GM04503 (cell line): ENCODE results near the gene BRPF1.
A peak's percentile ranks its signal among the peaks of the same experiment; 100 is the strongest.

ENCODE experiments used
- DNase-seq: peaks from one replicate; pipeline ENCODE4 v3.0.0-alpha.2; 2012; ENCODE audit warnings: low read depth

The BRPF1 gene, protein sequence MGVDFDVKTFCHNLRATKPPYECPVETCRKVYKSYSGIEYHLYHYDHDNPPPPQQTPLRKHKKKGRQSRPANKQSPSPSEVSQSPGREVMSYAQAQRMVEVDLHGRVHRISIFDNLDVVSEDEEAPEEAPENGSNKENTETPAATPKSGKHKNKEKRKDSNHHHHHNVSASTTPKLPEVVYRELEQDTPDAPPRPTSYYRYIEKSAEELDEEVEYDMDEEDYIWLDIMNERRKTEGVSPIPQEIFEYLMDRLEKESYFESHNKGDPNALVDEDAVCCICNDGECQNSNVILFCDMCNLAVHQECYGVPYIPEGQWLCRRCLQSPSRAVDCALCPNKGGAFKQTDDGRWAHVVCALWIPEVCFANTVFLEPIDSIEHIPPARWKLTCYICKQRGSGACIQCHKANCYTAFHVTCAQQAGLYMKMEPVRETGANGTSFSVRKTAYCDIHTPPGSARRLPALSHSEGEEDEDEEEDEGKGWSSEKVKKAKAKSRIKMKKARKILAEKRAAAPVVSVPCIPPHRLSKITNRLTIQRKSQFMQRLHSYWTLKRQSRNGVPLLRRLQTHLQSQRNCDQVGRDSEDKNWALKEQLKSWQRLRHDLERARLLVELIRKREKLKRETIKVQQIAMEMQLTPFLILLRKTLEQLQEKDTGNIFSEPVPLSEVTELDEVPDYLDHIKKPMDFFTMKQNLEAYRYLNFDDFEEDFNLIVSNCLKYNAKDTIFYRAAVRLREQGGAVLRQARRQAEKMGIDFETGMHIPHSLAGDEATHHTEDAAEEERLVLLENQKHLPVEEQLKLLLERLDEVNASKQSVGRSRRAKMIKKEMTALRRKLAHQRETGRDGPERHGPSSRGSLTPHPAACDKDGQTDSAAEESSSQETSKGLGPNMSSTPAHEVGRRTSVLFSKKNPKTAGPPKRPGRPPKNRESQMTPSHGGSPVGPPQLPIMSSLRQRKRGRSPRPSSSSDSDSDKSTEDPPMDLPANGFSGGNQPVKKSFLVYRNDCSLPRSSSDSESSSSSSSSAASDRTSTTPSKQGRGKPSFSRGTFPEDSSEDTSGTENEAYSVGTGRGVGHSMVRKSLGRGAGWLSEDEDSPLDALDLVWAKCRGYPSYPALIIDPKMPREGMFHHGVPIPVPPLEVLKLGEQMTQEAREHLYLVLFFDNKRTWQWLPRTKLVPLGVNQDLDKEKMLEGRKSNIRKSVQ (N-terminal part only)

DNA sequence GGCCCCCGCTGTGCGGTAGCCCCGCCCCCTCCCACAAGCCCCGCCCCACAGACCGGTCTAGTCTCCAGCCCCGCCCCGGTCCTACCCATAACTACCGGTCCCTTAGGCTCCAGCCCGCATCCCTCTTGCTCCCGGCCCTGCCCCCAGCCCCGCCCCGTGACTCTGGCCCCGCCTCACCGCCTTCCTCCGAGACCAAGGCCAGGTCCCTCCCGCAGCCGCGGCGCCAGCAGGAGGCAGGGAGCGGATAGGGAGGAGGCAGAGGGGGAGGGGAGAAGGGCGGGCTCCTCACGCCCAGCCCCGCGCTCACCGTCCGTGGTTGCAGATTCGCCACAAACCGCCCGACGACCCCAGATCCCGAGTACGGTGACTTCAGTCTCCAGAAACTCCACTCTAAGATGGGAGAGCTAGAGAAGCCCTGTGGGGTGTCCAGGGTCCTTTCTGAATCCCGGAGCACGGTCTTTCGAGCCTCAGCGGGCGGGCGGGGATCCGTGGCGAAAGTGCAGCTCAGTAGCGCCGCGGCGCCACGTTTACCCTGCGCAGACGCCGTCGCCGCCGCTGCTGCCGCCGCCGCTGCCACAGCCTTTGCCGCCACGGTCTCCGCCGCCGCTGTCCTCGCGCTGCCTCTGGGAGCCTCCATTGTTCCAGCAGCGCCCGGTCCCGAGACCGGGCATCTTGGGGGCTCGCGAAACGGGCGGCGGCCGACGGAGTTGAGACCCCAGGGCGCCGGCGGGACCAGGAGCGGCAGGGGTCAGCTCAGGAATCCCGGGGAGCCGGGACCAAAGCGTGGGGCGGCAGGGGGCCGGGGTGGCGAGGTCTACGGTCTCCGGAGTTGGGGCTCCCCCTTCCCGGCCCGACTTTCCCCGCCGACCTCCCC, at the start of gene BRPF1:
Gene BRPF1 (plus strand): TSS at position 530 of the 874 bp plus-strand sequence. CDS start 2,406 bp downstream, outside the sequence.
- peak; percentile 87 for DNase-seq

DNA sequence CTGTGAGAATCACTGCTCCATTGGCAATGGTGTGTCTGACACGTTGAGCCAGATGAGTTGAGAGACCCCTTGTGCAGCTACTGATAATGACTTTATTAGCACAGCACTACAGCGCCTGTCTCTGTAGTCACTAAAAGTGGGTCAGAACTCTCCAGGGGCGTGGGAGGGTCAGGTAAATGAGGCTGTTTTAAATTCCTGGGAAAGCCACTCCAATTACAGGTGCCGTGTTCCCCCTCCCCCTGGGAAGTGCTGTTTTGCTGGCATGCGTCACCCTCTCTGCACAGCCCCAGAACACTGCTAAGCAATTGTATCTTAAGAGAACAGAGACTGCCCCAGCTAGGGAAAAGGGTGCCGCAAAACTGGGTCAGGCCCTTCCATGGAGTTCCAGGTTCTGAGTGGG, 49.4 kb upstream of the BRPF1 start:
- DNase-seq: no peak

DNA sequence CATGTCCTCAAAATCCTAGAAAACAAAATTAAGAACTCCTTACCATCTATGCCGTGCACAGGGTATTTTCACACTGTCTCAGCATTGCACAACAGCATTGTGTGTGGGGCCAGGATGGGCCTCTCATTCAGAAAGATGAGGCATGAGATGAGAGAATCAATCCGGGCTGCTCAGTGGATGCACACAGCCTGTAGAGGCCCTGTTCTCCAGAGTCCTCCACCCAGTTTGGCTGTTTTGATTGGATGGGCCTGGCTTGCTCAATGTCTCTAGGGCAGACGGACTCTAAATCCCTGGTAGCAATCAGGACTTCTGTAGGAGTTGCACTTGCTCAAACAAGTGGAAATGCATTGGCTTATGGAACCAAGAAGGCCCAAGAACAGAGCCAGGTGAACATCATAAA, 48.1 kb upstream of the BRPF1 start:
- DNase-seq: no peak

DNA sequence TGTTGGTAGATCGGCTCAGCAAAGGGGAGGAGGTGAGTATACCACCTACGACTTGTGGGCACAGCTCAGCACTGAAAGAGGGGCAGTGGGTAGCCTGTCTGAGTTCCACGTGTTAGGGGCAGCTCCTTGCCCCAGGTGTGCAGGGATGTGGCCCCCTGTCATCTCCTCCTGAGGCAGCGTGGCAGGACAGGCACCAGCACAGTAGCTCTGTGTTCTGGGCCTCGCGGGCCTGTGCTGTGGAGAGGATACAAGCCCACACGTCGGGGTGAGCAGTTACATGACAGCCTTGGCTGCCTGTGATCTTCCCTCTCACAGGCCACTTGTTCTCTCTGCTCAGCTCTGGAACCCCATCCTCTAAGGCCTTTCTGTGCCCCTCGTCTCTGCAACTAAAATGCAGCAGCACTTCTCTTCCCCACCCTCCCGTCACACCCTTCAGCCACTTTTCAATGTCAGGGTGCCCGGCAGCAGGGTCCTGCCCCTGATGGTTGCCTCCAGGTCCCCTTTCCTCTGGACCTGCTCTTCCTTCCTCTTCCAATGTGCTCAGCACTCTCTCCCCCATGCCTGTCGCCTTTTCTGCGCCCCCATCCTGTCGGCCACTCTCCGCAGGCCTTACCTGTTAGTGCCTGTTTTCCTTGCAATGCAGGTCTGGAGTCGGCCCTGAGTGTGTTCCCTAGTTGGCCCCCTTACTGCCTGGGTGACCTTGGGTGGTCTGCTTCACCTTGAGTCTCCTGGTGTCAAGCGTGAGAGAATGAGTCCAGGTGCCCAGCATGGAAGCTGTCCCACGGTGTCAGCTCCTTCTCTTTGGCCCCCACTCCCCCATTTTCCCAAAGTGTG, 46.1 kb upstream of the BRPF1 start:
- no peak for DNase-seq

DNA sequence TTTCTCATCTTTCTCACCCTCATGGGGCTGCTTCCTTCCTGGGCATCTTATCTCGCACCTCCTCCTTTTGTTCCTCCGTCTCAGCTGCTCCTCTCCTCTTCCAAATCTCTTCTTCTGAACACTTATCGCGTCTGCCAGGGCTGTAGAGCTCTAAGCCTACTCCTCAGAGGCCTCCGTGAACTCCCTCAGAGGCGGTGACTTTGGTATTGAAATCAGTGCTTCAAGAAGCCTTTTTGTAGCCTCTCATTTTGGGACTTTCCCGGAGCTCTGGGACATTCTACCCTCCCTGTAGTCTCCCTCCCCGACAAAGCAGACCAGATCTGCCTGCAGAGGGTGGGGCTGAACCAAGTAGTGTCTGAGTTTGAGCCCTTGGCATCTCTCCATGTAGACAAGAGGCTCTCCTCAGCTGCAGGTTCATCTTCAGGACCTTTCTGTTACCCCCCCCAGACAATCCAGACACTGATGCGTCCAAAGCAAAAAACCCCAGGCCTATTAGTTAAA, 45.4 kb upstream of the BRPF1 start:
- no peak for DNase-seq

DNA sequence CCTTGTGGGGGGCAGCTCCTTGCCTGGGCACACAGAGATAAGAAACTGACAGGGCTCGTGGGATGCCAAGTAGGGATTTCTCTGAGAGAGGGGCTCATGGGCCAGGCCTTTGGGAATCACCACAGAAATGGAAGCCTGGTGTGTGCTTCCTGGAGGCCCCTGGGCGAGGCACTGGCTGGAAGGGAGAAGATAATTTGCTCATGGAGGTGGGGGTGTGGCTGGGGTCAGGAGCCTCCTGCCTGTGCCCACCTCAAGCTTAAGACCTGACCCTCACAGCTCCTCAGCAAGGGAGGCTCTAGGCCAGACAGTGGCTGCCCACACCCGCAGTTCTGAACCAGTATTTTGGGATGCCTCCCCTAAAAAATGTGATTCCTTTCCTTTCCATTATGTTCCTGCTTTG, 44.8 kb upstream of the BRPF1 start:
- DNase-seq: no peak

DNA sequence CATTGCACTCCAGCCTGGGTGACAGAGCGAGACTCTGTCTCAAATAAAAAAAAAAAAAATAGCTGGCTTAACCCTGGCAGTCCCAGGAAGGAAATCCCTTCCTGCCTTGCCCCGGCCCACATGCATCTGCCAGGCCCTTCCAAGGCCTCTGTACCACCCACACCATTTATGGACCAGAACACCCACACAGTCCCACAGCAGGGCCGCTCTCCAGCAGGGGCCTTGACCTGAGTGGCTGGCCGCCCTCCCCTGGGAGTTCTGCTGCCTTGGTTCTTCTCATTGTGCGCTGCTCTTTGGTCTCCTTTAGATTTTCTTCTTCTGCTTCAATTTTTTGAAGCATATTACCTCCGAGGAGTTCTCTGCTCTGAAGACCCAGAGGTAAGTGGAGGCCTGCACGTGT, 44.0 kb upstream of the BRPF1 start:
- no peak for DNase-seq

DNA sequence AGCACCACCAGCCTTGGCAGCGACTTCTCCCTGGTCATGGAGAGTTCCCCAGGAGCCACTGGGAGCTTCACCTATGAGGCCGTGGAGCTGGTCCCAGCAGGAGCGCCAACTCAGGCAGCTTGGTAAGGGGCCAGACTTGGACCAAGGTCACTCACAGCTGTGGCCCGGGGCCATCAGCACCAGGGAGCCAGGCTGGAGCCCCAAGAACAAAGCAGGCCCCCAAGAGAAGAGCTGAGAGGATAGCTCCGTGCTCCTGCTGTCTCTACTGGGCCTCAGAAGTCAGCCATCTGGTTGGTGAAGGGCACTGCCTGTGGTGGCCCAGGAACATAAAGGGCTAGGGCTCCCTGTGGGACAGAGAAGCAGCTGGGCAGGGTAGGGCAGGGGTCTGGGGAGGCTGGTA, 42.6 kb upstream of the BRPF1 start:
- no peak for DNase-seq

DNA sequence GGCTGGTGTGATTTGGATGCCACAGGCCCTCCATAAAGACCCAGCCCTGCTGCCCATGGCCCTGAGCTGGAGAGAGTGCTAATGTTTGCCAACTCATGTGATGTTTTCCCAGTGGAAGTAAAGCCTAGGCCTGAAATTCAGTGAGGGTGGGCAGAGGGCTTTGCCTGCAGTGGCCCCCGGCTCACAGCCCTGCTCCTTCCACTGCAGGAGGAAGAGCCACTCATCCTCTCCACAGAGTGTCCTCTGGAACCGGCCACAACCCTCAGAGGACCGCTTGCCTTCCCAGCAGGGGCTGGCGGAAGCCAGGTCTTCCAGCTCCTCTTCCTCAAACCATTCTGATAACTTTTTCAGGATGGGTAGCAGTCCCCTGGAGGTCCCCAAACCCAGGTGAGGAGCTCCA, 41.8 kb upstream of the BRPF1 start:
- DNase-seq: no peak

DNA sequence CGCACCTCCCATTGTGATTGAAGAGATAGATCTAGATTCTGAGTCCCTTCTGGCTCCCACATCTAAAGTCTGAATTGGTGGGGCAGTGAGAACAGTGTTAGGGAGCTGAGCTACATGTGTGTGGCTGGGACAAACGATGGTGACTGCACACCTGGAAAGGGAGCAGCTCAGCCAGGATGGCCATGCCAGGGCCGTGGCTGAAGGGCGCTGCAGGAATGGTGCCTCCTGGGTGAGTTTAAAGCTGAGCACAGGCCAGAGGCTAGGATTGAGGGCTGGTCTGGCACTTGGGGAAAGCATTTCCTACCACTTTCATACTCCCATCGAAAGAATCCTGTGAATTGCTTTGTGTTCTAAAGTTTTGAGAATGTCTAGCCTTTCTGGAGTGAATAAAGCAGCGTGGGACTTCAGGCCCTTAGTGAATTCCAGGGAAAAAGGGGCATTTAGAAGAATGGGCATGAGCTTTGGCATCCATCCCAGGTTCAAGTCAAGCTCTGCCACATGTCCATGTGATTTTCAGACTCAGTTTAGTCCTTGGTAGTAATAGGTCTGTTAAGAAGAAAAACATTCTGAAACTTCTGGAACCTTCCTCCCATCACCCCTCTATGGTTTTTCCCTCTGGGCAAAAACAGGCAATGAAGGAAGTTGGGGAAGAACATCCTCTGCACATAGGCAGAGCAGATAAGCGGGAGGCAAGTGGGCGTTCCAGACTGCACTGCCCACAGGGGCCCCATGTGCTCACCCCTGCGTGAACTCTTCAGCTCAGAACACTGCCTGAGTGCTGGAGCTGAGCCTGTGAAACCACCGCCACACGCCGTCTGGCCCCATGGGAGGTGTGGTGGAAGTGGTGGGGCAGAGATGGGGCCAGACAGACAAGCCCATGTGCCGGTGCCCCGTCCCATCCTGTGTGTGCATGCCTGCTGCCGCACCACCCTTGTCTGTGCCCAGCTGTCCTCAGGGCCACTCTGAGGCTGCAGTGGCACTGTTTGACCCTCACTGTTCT, 40.8 kb upstream of the BRPF1 start:
- no peak for DNase-seq

DNA sequence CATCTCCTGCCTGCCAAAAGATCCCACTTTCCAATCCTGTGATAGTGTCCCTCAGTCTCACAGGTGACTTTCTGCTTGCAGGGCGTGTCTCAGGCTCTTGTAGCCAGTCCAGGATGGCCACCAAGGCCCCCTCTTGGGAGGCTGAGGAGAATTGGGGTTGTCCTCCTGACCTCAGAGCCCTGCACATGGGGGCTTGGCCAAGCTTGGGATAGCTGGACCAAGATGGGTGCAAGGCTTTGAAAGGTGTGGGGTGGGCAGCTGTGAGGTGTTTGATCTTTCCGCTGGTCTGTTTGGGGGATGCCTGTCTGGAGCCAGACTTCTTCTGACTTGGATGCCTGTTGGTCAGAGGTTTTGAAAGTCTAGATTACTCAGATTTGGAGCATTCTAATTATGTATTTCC, 39.9 kb upstream of the BRPF1 start:
- no peak for DNase-seq

DNA sequence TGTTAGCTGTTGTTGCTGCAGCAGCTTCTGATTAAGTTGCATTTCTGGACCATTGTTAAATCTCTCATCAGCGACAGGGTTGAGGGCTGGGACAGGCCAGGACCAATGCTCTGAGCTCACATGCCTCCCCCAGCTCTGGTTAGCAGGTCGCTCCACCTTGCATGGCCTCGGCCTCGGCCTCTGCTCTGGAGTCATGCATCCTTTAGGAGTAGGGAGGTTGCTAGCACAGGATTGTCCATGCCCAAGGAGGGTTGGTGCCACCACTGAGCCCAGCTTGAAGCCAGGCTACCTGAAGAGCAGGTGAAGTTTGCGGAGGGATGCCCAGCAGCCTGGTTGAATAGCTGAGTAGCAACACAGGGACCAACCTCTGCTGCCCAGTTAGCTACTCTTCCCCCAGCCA, 39.1 kb upstream of the BRPF1 start:
- no peak for DNase-seq

DNA sequence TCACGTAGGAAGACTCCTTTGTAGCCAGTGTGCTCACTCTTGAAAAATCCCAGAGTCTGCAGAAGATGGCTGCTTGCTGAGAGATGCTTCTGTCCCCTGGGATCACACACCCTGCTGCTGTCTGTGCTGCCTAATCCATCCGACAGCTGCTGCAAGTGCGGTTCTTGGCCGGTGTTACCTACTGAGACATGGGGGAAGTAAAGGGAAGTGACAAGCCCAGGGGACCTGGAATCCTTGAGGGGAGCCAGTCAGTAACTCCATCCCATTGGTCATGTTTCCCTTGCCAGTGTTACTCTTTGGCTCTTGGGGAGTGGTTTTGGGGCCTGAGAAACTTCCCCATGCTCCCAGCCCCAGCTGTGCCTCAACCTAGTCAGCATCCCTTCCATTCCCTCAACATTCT, 36.2 kb upstream of the BRPF1 start:
- no peak for DNase-seq

DNA sequence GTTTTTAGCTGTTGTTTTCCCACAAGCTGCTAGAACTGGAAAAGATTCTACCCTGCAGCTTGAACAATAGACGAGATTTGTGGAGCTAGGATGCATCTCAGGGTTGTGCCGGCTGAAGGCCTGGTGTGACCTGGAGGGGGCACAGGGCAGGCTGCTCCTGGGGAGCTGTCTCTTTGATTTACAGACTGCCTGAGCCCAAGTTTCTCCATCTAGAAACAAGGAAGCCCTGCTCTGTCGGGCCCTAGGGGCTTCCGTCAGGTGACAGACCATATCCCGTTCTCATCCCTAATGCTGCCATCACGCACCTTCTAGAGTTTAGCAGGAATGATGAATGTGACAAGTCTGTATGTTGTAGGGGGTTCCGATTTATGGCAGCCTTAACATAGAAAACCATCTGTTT, 35.8 kb upstream of the BRPF1 start:
- no peak for DNase-seq

DNA sequence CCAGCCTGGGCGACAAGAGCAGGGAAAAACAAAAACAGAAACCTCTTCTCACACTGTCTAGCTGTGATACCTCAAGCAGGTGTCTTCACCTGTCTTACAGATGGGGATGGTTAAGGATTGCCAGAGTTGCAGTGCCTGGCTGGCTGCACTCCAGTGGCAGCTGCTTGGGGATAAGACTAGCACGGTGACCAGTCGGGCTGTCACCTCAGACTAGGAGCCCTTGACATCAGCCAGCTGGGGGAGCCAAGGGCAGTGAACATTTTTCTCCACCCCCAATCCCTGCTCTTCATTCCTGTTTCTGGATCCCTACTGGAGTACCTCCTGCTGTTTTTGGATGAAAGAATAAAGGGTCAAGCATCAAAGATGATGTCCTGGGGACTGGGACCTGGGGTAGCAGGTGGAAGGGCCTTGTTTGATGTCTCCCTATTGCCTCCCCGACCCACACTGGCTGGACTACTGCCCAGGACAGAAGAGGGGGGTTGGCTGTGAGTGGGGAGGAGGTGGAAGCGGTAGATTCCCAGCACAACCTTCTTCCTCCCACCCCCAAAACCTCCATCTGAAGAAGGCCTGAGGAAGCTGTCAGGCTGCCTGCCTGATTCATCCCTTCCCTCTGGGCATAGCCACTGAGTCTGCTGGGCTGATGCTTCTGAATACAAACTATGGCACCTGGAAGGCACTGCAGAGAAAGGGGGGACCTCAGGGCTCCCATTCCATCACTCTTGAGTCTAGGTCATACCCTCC, 34.9 kb upstream of the BRPF1 start:
- no peak for DNase-seq

DNA sequence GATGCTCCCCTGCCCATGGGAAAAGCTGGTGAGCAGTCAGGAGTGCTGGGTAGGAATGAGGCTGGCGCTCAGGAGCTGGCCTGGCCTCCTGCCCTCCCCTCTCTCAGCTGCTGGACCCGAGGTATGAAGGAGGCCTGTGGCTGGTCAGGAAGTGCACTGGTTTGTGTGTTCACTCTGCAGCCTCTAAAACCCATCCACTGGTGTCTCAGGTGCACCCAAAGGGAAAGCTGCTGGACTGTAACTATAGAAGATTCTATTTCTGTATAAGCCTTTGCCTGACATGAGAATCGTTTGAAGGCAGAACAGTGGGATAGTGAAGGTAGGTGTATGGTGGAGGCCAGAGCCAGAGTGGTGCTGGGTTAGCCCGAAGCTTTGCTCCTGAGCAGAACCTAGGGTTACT, 33.6 kb upstream of the BRPF1 start:
- no peak for DNase-seq

DNA sequence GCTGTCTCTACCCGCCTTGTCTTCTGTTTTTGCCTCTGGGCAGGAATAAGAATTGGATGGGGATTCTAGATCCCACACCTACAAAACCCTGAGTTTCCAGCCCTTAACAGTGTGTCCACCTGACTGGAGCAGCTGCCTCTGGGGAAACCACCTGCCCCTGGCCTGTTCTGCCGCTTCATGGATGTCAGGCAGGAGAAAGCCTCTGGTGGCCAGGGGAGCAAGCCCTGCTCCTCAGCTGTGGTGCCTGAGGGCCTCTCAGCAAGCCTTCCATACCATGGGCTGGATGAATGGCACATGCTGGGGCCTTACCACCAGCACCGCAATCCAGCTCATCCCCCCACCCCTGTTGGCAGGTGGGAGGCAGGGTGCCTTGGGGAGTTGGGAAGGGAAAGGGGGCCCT, 33.2 kb upstream of the BRPF1 start:
- no peak for DNase-seq

DNA sequence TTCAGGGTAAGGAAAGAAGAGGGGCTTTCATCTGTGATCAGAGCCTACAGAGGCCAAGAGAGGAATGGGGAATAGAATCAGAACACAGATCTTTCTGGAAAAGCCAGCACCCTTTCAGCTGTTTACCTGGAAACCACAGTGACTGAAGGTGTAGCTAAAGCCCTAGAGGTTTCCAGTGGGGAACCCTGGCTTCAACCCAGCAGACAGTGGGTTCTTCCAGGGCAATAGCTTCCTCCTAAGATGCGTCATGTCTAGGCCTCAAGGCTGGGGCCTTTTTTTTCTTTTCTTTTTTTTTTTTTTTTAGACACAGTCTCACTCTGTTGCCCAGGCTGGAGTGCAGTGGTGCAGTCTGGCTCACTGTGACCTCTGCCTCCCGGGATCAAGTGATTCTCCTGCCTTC, 31.0 kb upstream of the BRPF1 start:
- DNase-seq: no peak

DNA sequence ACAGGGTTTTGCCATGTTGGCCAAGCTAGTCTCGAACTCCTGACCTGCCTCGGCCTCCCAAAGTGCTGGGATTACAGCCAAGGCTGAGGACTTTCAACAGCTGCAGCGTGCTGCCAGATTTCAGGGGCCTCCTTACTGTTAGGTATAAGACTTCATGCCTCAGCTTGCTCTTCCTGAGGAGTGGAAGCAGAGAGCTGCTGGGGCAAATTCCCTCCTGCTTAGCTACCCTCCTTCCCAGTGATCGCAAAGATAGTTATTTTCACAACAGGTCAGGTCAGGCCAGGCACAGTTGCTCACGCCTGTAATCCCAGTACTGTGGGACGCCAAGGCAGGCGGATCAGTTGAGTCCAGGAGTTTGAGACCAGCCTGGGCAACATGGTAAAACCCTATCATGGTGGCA, 30.5 kb upstream of the BRPF1 start:
- DNase-seq: no peak
